IMR-90 (cell line): ENCODE results near the gene SOCS6. TPM values are rescaled to one million over a fixed set of nuclear protein-coding genes. Genes with fewer than 3 reads are reported as not detected.

Source experiments
- ATAC-seq: fragments of 200-7000 bp; cut with Tn5 transposase; 2 replicates; pipeline ENCODE4 v1.9.1; 2020; ENCODE audit warnings: low read depth, mild to moderate bottlenecking, moderate library complexity
- BruUV-seq: library from RNA; stranded (reverse); fragments of 400-500 nt; replicated peaks from 2 replicates; lab custom pipeline; 2021; lab: Mats Ljungman, UMichigan
- CTCF ChIA-PET: fragments of 300-600 bp; formaldehyde crosslinking; extraction: SDS; loops from one replicate; lab custom pipeline; 2021; ENCODE audit warnings: antibody characterized with exemption; lab: Yijun Ruan, JAX
- POLR2A ChIA-PET: fragments of 300-600 bp; sonication (Branson Sonifier 250); formaldehyde crosslinking; loops from one replicate; lab custom pipeline; 2022; ENCODE audit warnings: antibody characterized with exemption; ENCODE audit not compliant: unreplicated experiment; lab: Charles Lee
- DNase-seq: peaks from one replicate; pipeline ENCODE4 v3.0.0; 2013
- H2AFZ ChIP-seq: replicated peaks from 2 replicates; pipeline ENCODE3; 2013; ENCODE audit warnings: low read length, mild to moderate bottlenecking; ENCODE audit not compliant: poor library complexity
- H2AK5ac ChIP-seq: 2 replicates; pipeline ENCODE4 v1.6.1; 2013; ENCODE audit warnings: low read depth, low read length, inconsistent platforms
- H2AK9ac ChIP-seq: replicated peaks from 2 replicates; pipeline ENCODE3; 2013; ENCODE audit warnings: mild to moderate bottlenecking, low read depth, low read length, moderate library complexity; ENCODE audit not compliant: poor library complexity
- H2BK120ac ChIP-seq: 2 replicates; pipeline ENCODE4 v1.6.1; 2013; ENCODE audit warnings: low read depth, low read length, inconsistent platforms
- H2BK15ac ChIP-seq: 3 replicates; pipeline ENCODE4 v1.6.1; 2013; ENCODE audit warnings: low read depth, low read length, inconsistent platforms
- H2BK20ac ChIP-seq: 2 replicates; pipeline ENCODE4 v1.6.1; 2013; ENCODE audit warnings: low read depth, mild to moderate bottlenecking, inconsistent platforms, low read length, moderate library complexity
- H2BK5ac ChIP-seq: 2 replicates; pipeline ENCODE4 v1.6.1; 2013; ENCODE audit warnings: mild to moderate bottlenecking, low read depth, low read length, inconsistent platforms; ENCODE audit not compliant: poor library complexity, severe bottlenecking
- H3K14ac ChIP-seq: replicated peaks from 2 replicates; pipeline ENCODE4 v1.6.1; 2013; ENCODE audit warnings: low read depth, low read length, inconsistent platforms
- H3K18ac ChIP-seq: 2 replicates; pipeline ENCODE4 v1.6.1; 2013; ENCODE audit warnings: low read depth, low read length, control low read depth
- H3K23ac ChIP-seq: 2 replicates; pipeline ENCODE4 v1.6.1; 2013; ENCODE audit warnings: low read depth, low read length, inconsistent platforms
- H3K27ac ChIP-seq: 2 replicates; pipeline ENCODE4 v1.5.1; 2013; ENCODE audit warnings: mild to moderate bottlenecking, control low read depth, low read length; ENCODE audit not compliant: insufficient read depth
- H3K27me3 ChIP-seq: 2 replicates; pipeline ENCODE4 v1.6.1; 2013; ENCODE audit warnings: low read length; ENCODE audit not compliant: control insufficient read depth, insufficient read depth
- H3K36me3 ChIP-seq: 2 replicates; pipeline ENCODE4 v1.6.1; 2013; ENCODE audit warnings: low read length, mixed read lengths; ENCODE audit not compliant: control insufficient read depth, insufficient read depth
- H3K4ac ChIP-seq: 2 replicates; pipeline ENCODE4 v1.6.1; 2013; ENCODE audit warnings: low read depth, low read length, inconsistent platforms
- H3K4me1 ChIP-seq: 2 replicates; pipeline ENCODE4 v1.6.1; 2013; ENCODE audit warnings: low read length, mixed read lengths; ENCODE audit not compliant: control insufficient read depth, insufficient read depth
- H3K4me2 ChIP-seq: 2 replicates; pipeline ENCODE4 v1.6.1; 2013; ENCODE audit warnings: low read depth, mild to moderate bottlenecking, control low read depth, low read length, moderate library complexity
- H3K4me3 ChIP-seq: 2 replicates; pipeline ENCODE4 v1.5.1; 2013; ENCODE audit warnings: low read depth, mild to moderate bottlenecking, control low read depth, low read length, moderate library complexity; ENCODE audit not compliant: insufficient read depth
- H3K56ac ChIP-seq: 2 replicates; pipeline ENCODE4 v1.6.1; 2013; ENCODE audit warnings: low read length, inconsistent platforms; ENCODE audit not compliant: insufficient read depth; ENCODE audit errors: extremely low read depth
- H3K79me1 ChIP-seq, 2 experiments: 2 replicates each; pipeline ENCODE4 v1.6.1; 2013; ENCODE audit warnings: low read length in 2 of 2, inconsistent platforms in 1 of 2, low read depth in 1 of 2
- H3K9ac ChIP-seq: 2 replicates; pipeline ENCODE4 v1.6.1; 2013; ENCODE audit warnings: low read depth, low read length, control low read depth
- H3K9me1 ChIP-seq: 2 replicates; pipeline ENCODE4 v1.6.1; 2013; ENCODE audit warnings: low read length, inconsistent platforms; ENCODE audit not compliant: insufficient read depth
- H3K9me3 ChIP-seq: 2 replicates; pipeline ENCODE4 v1.6.1; 2013; ENCODE audit warnings: low read length; ENCODE audit not compliant: control insufficient read depth, insufficient read depth
- H4K20me1 ChIP-seq: 2 replicates; pipeline ENCODE4 v1.6.1; 2013; ENCODE audit warnings: low read length, inconsistent platforms; ENCODE audit not compliant: insufficient read depth
- H4K5ac ChIP-seq: 2 replicates; pipeline ENCODE4 v1.6.1; 2013; ENCODE audit warnings: mild to moderate bottlenecking, low read depth, low read length, control low read depth
- H4K8ac ChIP-seq, 2 experiments: 2 replicates each; pipeline ENCODE4 v1.6.1; 2013; ENCODE audit warnings: low read depth in 2 of 2, low read length in 2 of 2, control low read depth in 1 of 2, inconsistent platforms in 1 of 2
- H4K91ac ChIP-seq: 2 replicates; pipeline ENCODE4 v1.6.1; 2013; ENCODE audit warnings: low read depth, low read length, inconsistent platforms; ENCODE audit not compliant: insufficient read depth
- BHLHE40 ChIP-seq: fragments of 150-350 bp; IDR thresholded peaks from 2 replicates; pipeline ENCODE4 v1.6.1; 2016; ENCODE audit warnings: mild to moderate bottlenecking, low read depth, low read length
- MAFK ChIP-seq: IDR thresholded peaks from 2 replicates; pipeline ENCODE4 v1.6.1; 2012; ENCODE audit warnings: low read depth, low read length, improper control_type of control experiment
- MAZ ChIP-seq: IDR thresholded peaks from 2 replicates; pipeline ENCODE4 v1.6.1; 2012; ENCODE audit warnings: low read depth, mild to moderate bottlenecking, low read length, improper control_type of control experiment, moderate library complexity, borderline replicate concordance
- NFE2L2 ChIP-seq: fragments of 150-350 bp; IDR thresholded peaks from 2 replicates; pipeline ENCODE4 v1.6.1; 2016; ENCODE audit warnings: low read depth, mild to moderate bottlenecking, low read length
- RAD21 ChIP-seq: IDR thresholded peaks from 2 replicates; pipeline ENCODE4 v1.6.1; 2012; ENCODE audit warnings: low read length, improper control_type of control experiment
- RCOR1 ChIP-seq: IDR thresholded peaks from 2 replicates; pipeline ENCODE4 v1.6.1; 2012; ENCODE audit warnings: mild to moderate bottlenecking, low read length, improper control_type of control experiment; ENCODE audit not compliant: insufficient replicate concordance
- SMC3 ChIP-seq: fragments of 150-350 bp; IDR thresholded peaks from 2 replicates; pipeline ENCODE4 v1.6.1; 2016; ENCODE audit warnings: low read depth, mild to moderate bottlenecking, antibody characterized with exemption, low read length, moderate library complexity
- WGBS, 2 experiments: methylation state at CpG; one replicate each; pipeline versions ENCODE4 v1.1.5 to v1.1.7; 2013; ENCODE audit warnings: missing lambda C conversion rate in 2 of 2; ENCODE audit not compliant: insufficient read length in 1 of 2; ENCODE audit errors: extremely low coverage in 2 of 2; 5-methylcytosine and 5-hydroxymethylcytosine counted together
- dilution Hi-C: fragments of 300-500 bp; cut with HindIII; formaldehyde crosslinking; loops from one replicate; pipeline ENCODE4 v1.14.3; 2018; ENCODE audit warnings: low sequenced_read_pairs; ENCODE audit not compliant: unreplicated experiment
- in situ Hi-C: fragments of 300-500 bp; cut with MboI; formaldehyde crosslinking; loops from 3 replicates; pipeline ENCODE4 v1.14.3; 2019; ENCODE audit warnings: low sequenced_read_pairs, inconsistent platforms, mixed read lengths
- intact Hi-C: fragments of 100-400 bp; cut with micrococcal nuclease; formaldehyde crosslinking; loops from 2 replicates; pipeline ENCODE4 v1.10.0; 2022
- polyA plus RNA-seq, 3 experiments: library from polyadenylated mRNA; depleted of rRNA; stranded (reverse); fragments of >200 nt; gene quantifications; 2 replicates each; pipeline ENCODE4 v1.2.3, GENCODE V29; 2012; ENCODE audit warnings: low replicate concordance in 1 of 3
- total RNA-seq: library from RNA; depleted of rRNA; stranded (reverse); fragments of >200 nt; gene quantifications from 2 replicates; pipeline ENCODE4 v1.2.3, GENCODE V29; 2012

The SOCS6 gene
- total and polyA plus RNA-seq, 2 of the 4 experiments (the other 2 are of a cell fraction) = 21.3 to 57.4 TPM

GRCh38 chr18:70371908-70372307 is 83.1 kb downstream of the SOCS6 start:
- H4K91ac ChIP-seq = peak overlapping the region; percentile 20; the same call in 1 of the 2 replicates
- H3K4me3 ChIP-seq = no peak overlapping the region
- H2AK9ac ChIP-seq = no peak overlapping the region
- H2AK5ac ChIP-seq = peak overlapping the region; percentile 83; the same call in 1 of the 2 replicates
- no peaks in the 10 kb centered on the region for H3K9me3 ChIP-seq
- H3K56ac ChIP-seq = no peak overlapping the region
- ATAC-seq = no peak
- no peaks in the 10 kb centered on the region; the same call in 1 of the 2 replicates for H3K9me1 ChIP-seq
- TF ChIP-seq MAFK (no peak), BHLHE40 (no peak), MAZ (no peak), RCOR1 (no peak), SMC3 (no peak), NFE2L2 (no peak), RAD21 (no peak)
- peak overlapping the region; percentile 14; the same call in 1 of the 2 replicates for H3K27ac ChIP-seq
- no peak overlapping the region; the same call in 1 of the 2 replicates for H3K4me2 ChIP-seq
- H3K18ac ChIP-seq = peak overlapping the region; percentile 73; the same call in 1 of the 2 replicates
- peak overlapping the region; percentile 64; the same call in 2 of the 3 replicates for H2BK15ac ChIP-seq
- ChIA-PET CTCF (no interaction called here), POLR2A (no interaction called here)
- H2BK120ac ChIP-seq = peak overlapping the region; percentile 84
- no peak overlapping the region for H3K9ac ChIP-seq
- H2BK20ac ChIP-seq = peak overlapping the region; percentile 42; the same call in 1 of the 2 replicates
- no peak overlapping the region; the same call in 1 of the 2 replicates for H3K23ac ChIP-seq
- peak overlapping the region; percentile 25 for H2BK5ac ChIP-seq
- H4K5ac ChIP-seq = peak overlapping the region; percentile 93; the same call in 1 of the 2 replicates
- no peaks in the 10 kb centered on the region for H3K36me3 ChIP-seq
- intact Hi-C loops = no loop called here
- in situ Hi-C loops = no loop called here
- H3K4ac ChIP-seq = peak overlapping the region; percentile 17; the same call in 1 of the 2 replicates
- H4K8ac ChIP-seq = peak overlapping the region; percentile 20 to 27; a peak in 3 of 4 replicates
- DNase-seq = no peak
- H3K27me3 ChIP-seq = no peaks in the 10 kb centered on the region
- H4K20me1 ChIP-seq = no peaks in the 10 kb centered on the region
- 86% methylated on average over 2 of the region's 2 CpGs; no CpG with 5 or more reads in 1 of the 2 experiments for WGBS, 2 experiments
- no peak overlapping the region for H2AFZ ChIP-seq
- dilution Hi-C loops = no loop called here
- BruUV-seq = no TSS peak
- H3K14ac ChIP-seq = peak overlapping the region; percentile 4; the same call in 1 of the 2 replicates
- H3K4me1 ChIP-seq = peaks cover 12% of the 10 kb centered on the region
- no peaks in the 10 kb centered on the region for H3K79me1 ChIP-seq
